Stimulated activated CD8-positive, alpha-beta memory T cell treated with anti-CD3 and anti-CD28 coated beads, Interleukin-15, amount 100 ng/mL, for 24 hours (primary cell): ENCODE results near the gene DNAH1.
"Not testable (repeated sequence)": the region's sequence is repeated elsewhere in the genome, so short reads cannot be mapped to it uniquely, and the experiment has no call there.

Experiments used
- DNase-seq: peaks from one replicate; pipeline ENCODE4 v3.0.0-alpha.2; 2020; ENCODE audit warnings: low read depth

The DNAH1 gene

GRCh38 chr3:52333869-52334557 lies 17.9 kb downstream of the DNAH1 start:
- no peak for DNase-seq

DNA sequence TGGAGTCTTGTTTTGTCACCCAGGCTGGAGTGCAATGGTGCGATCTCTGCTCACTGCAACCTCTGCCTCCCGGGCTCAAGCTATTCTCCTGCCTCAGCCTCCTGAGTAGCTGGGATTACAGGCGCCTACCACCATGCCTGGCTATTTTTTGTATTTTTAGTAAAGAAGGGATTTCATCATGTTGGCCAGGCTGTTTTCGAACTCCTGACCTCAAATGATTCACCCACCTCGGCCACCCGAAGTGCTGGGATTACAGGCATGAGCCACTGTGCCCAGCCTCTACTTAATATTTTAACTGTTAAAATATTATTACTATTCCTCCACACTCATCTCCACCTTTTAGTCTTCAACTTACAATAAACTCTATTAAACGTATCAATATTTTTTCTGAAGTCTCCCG lies 22.0 kb downstream of the DNAH1 start:
- DNase-seq: not testable (repeated sequence)

DNA sequence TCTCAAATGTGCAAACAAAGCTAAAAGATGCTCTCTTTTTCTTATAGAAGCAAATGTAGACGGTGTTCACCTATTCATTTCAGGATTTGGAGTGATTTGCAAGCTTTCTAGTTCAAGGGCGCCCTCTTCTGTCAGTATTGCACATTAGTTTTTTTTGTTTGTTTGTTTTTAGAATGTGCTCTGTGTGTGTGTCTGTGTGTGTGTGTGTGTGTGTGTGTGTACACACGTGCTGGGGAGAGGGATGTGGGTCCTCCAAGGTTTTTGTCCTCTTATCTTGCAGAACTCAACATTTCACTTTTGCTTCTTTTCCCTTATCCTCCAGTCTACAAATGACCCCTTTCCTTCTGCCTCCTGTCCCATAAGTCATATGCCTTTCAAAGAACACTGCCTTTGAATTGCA lies 23.5 kb downstream of the DNAH1 start:
- DNase-seq: no peak

GRCh38 chr3:52341123-52341522 lies 25.0 kb downstream of the DNAH1 start:
- DNase-seq: no peak

DNA sequence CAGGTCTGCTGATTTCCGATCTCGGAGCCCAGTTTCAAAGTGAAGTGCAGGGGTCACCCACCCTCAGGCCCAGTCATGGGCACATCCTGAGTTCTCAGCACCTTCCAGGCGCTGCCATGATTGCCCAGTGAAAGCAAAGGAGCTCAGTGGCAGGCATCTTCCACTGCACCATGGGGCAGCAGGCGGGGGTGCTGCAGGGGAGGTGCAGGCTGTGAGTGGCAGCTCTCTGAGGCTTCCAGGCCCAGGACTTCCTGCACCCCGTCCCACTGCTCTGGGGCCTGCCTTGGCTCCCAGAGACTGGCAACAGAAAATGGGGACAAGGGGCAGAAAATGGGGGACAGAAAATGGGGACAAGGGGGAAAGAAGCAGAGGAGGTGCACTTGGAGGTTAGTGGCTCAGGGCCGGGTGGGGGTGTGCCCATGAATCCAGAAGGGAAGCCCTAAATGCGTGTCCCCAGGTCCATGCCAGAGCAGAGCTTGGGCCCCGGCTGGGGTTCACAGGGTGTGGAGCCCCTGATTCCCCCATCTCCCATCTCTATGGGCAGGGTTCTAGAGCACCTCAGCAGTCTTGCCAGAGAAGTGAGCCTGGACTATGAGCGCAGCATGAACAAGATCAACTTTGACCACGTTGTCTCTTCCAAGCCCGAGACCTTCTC lies 28.0 kb downstream of the DNAH1 start:
- no peak for DNase-seq

DNA sequence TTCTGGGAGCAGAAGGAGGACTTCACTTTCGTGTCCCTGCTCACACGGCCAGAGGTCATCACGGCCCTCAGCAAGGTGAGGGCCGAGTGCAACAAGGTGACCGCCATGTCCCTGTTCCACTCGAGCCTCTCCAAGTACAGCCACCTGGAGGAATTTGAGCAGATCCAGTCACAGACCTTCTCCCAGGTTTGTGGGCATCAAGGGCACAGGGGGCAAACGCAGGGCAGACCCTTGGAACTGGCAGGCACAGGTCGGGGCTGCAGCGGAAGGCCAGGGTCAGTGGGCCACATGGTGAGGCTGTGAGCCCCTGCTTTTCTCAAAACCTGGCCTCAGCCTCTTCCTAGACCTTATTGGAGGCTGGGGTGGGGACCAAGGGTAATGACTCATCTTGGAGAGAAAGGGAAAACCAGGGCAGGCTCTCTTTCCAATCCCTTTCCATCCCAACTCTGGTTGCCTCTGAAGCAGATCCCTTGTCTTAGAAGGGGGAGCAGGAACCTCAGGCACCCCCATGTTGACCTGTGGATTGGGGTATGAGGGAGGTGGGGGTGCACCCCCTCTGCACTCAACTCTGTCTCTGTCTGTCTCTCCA lies 29.5 kb downstream of the DNAH1 start:
- no peak for DNase-seq

- DNase-seq: no peak
These were observed 30.8 kb downstream of the DNAH1 start for GRCh38 chr3:52346623-52347530.

DNA sequence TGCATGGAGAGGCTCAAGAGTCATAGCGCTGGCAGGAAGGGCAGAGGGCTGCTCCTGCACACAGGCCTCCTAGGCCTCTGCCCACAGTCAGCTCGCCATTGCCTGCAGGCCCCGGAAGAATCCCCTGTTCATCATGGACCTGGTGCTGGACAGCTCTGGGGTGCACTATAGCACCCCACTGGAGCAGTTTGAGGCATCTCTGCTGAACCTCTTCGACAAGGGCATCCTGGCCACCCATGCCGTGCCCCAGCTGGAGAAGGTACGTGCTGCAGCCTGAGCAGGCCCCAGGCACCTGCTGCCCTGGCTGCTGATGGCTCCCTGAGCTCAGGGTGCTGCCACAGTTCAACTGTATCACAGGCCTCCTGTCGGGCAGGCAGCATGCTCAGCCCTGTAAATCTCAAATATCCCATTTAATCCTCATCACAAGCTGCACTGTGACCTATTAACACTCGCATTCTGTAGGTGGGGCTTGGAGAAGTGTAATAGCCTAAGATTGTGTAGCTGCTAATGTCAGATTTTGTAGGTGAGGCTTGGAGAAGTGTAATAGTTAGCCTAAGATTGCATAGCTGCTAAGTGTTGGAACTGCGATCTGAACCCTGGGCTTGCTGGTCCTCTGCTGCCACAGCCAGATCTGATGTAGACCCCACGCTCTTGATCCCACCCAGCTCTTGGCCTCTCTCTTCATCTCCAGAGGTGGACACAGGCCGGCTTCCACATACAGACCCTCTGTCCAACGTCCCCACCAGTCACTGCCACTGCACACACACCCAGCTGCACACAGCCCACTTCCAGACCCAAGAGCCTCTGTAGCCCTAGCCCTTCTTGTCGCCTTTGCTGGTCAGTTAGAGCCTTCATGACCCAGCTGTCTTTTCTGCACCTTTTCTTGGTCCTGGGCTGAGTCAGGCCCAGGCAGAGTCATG lies 31.9 kb downstream of the DNAH1 start:
- no peak for DNase-seq

DNA sequence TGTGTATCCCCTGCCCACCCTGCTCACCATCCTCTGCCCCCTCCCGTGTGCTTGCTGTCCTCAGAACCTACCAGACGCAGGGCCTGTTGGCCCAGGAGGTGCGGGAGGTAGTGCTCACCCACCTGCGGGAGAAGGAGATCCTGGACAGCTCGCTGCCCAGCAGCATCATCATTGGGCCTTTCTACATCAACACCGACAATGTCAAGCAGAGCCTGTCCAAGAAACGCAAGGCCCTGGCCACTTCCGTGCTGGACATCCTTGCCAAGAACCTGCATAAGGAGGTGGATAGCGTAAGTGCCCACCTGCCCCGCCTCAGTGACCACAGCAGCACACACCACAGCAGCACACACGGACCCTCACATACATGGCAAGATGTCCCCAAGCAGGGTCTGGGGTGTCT lies 33.0 kb downstream of the DNAH1 start:
- no peak for DNase-seq

- DNase-seq: no peak
These were observed 33.7 kb downstream of the DNAH1 start for GRCh38 chr3:52349611-52350395.

DNA sequence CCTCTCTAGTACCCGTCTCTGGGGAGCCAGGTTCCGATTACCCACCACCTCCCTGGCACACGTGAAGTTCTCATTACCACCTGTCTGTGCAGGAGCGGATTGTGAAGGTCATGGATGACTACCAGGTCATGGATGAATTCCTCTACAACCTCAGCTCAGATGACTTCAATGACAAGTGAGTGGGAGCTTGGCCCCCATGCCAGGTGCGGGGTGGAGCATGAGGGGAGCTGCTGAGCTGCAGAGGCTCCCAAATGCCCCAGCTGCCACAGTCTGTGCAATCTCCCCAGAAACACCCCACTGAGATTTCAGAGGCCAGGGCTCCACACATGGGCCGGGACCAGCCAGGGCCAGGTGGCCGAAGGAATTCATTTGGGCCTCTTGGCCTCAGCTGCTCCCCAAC lies 34.3 kb downstream of the DNAH1 start:
- DNase-seq: no peak

GRCh38 chr3:52350981-52351761 lies 35.1 kb downstream of the DNAH1 start:
- no peak for DNase-seq

GRCh38 chr3:52351762-52352368 lies 35.7 kb downstream of the DNAH1 start:
- DNase-seq: no peak

DNA sequence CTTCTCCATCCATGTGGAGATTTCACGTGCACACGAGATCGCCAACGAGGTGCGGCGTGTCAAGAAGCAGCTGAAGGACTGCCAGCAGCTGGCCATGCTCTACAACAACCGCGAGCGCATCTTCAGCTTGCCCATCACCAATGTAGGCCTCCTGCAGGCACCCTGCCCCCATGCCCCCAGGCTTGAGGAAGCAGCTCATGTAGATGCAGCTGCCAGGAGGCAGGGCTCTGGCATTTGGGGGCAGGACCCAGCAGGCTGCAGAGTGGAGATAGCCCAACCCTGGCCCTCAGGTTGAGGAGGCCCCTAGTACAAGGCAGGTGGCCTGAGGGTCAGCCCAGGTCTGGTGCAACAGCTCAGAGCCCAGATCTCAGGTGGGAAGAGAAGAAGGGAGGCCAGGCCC lies 36.4 kb downstream of the DNAH1 start:
- no peak for DNase-seq

DNA sequence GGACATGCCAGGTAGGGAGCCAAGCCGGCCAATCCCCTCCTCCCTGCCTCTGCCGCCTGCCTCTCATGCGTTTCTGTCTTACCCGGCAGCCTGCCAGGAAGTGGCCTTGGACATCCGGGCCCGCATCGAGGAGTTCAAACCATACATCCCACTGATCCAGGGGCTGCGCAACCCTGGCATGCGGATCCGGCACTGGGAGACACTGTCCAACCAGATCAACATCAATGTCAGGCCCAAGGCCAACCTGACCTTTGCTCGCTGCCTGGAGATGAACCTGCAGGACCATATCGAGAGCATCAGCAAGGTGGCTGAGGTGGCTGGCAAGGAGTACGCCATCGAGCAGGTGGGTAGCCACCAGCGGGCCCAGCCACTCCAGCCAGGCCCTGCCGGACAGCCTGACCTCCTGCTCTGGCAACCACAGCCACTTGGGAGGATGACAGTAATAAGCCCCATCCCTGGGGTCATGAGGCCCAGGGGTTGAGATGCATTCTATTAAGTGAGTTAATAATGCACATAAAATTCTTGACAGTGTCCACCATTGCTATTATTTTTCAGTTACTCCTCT lies 37.3 kb downstream of the DNAH1 start:
- no peak for DNase-seq

- DNase-seq: no peak
These were observed 38.6 kb downstream of the DNAH1 start for GRCh38 chr3:52354676-52355075.

DNA sequence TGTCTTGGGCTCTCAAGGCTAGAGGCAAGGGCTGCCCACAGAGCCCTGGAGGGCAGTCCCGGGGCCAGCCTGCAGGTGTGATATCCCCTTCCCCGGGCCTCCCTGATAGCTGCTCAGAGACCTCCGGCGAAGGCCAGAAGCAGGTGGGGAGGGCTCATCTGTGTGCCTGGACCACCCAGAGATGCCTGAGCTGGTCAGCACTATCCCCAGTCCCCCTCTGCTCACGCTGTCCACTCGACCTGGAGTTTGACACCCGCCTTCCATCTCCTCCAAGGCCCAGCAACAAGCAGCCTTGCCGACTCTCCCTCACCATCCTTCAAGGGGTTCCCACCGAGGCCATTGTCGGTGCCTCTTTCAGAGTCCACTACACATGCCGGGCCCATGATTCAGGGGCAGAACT lies 39.4 kb downstream of the DNAH1 start:
- no peak for DNase-seq

DNA sequence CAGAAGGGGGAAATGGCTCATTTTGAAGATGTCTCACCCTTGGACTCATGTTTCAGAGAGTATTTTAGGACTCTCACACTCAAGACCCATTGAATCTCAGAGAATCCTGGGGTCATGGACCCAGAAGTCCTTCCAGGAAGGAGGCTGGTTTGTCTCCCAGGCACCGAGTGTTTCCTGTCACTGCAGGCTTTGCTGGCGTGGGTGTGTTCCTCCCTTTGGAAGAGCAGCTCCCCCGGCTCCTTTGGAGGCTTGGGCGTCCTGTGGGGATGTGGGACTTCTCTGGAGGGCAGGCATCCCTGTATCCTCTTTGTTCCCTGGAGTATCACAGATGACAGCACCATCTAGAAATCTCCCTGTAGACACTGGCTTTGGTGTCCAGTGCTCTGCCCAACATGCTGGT lies 40.0 kb downstream of the DNAH1 start:
- DNase-seq: no peak
